ENCODE results near the gene FSHR.

DNA sequence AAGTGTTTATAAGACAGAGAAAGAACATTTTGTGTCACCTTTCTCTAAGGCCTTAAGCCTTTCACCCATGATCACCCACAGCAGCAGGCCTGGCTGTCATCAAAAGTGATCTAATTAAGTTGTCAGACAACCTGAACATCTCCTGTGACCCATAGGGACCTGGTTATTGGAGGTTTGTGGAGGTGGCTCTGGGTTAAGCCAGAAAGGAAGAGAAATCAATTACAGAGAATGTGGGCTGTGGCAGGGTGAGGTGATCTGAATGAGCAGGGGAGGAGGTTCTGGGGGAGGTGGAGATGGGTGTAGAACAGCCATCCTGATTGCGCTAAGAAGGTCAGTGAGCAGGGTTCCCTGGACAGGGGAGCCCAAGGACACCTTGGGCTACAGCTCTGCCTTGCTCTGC, 170.8 kb downstream of the FSHR start:
- TF ChIP-seq POLR2A (IDR thresholded peaks at IDR 0.05): no peak
- TF ChIP-seq, protein P1, sequence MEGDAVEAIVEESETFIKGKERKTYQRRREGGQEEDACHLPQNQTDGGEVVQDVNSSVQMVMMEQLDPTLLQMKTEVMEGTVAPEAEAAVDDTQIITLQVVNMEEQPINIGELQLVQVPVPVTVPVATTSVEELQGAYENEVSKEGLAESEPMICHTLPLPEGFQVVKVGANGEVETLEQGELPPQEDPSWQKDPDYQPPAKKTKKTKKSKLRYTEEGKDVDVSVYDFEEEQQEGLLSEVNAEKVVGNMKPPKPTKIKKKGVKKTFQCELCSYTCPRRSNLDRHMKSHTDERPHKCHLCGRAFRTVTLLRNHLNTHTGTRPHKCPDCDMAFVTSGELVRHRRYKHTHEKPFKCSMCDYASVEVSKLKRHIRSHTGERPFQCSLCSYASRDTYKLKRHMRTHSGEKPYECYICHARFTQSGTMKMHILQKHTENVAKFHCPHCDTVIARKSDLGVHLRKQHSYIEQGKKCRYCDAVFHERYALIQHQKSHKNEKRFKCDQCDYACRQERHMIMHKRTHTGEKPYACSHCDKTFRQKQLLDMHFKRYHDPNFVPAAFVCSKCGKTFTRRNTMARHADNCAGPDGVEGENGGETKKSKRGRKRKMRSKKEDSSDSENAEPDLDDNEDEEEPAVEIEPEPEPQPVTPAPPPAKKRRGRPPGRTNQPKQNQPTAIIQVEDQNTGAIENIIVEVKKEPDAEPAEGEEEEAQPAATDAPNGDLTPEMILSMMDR (IDR thresholded peaks at IDR 0.05): no peak
- TF ChIP-seq EP300 (IDR thresholded peaks at IDR 0.05): no peak

Data from sigmoid colon (tissue), 4 donors.